AG04449 (cell line): Measurements from ENCODE around the gene BRD9.

Source experiments
- CTCF ChIA-PET: fragments of 350-600 bp; formaldehyde crosslinking; extraction: SDS; loops from one replicate; lab custom pipeline; 2021; ENCODE audit warnings: antibody characterized with exemption; lab: Yijun Ruan, JAX
- POLR2A ChIA-PET: fragments of 400-600, 350-600 bp; formaldehyde crosslinking; extraction: SDS; loops from one replicate; lab custom pipeline; 2020; ENCODE audit warnings: antibody characterized with exemption, inconsistent platforms; lab: Yijun Ruan, JAX
- DNase-seq: peaks from one replicate; pipeline ENCODE4 v3.0.0-alpha.2; 2010; ENCODE audit warnings: low read depth, low spot score
- H3K4me3 ChIP-seq: 2 replicates; pipeline ENCODE4 v1.5.1; 2011; ENCODE audit warnings: low read depth, mild to moderate bottlenecking, control low read depth, low read length
- CTCF ChIP-seq: IDR thresholded peaks from one replicate; pipeline ENCODE4 v1.5.1; 2011; ENCODE audit warnings: mild to moderate bottlenecking, moderate library complexity, low read length, control low read depth, inconsistent platforms; ENCODE audit not compliant: insufficient read depth; ENCODE audit errors: missing control alignments

BRD9 gene

GRCh38 chr5:816176-816575 lies 76.4 kb downstream of the BRD9 start:
- no peak for TF ChIP-seq CTCF
- ChIA-PET CTCF (no interaction called here), POLR2A (no interaction called here)
- H3K4me3 ChIP-seq = no peak overlapping the region
- DNase-seq = no peak

GRCh38 chr5:815449-815848 lies 77.2 kb downstream of the BRD9 start:
- ChIA-PET POLR2A (no interaction called here), CTCF (no interaction called here)
- no peak overlapping the region for H3K4me3 ChIP-seq
- no peak for DNase-seq
- no peak for TF ChIP-seq CTCF
